K562 (cell line): Measurements from ENCODE around the gene SLC10A3. TPM values are rescaled to one million over a fixed set of nuclear protein-coding genes. Genes with fewer than 3 reads are reported as not detected.

Source experiments
- CXXC5 ChIP-seq: fragments of 250-450 bp; sonication (Bioruptor Pico); IDR thresholded peaks from 2 replicates; pipeline ENCODE4 v1.8.0; 2022; ENCODE audit warnings: inconsistent platforms, mild to moderate bottlenecking, moderate library complexity
- EGR1 ChIP-seq: fragments of 450-650 bp; conservative IDR thresholded peaks from 2 replicates; pipeline ENCODE4 v1.6.1; 2017; ENCODE audit warnings: mild to moderate bottlenecking
- FOXM1 ChIP-seq, 2 experiments: fragments of 450-650 bp in 1 of 2; sonication (generic) in 1 of 2; formaldehyde crosslinking in 1 of 2; IDR thresholded peaks; 2 replicates each; pipeline versions ENCODE4 v1.6.1 to v1.9.0; 2017 to 2022; ENCODE audit warnings: low read depth in 2 of 2, mild to moderate bottlenecking in 2 of 2, missing genetic modification reagents in 1 of 2, moderate library complexity in 1 of 2
- GATAD2A ChIP-seq: fragments of 450-650 bp; IDR thresholded peaks from 2 replicates; pipeline ENCODE4 v1.6.1; 2017
- HMGN3 ChIP-seq: IDR thresholded peaks from 2 replicates; pipeline ENCODE4 v1.6.1; 2011; ENCODE audit warnings: borderline replicate concordance, low read depth, mild to moderate bottlenecking, mixed read lengths, low read length; ENCODE audit not compliant: insufficient read length; ENCODE audit errors: extremely low read depth
- MCM5 ChIP-seq: fragments of 450-650 bp; IDR thresholded peaks from 2 replicates; pipeline ENCODE4 v1.6.1; 2016; ENCODE audit warnings: low read depth
- NR4A1 ChIP-seq, 2 experiments: fragments of 250-450 bp in 1 of 2; fragments of 450-650 bp in 1 of 2; sonication (Bioruptor Pico) in 1 of 2; IDR thresholded peaks; 2 replicates each; pipeline versions ENCODE4 v1.4.0 to v1.6.1; 2016 to 2020; ENCODE audit warnings: mild to moderate bottlenecking in 2 of 2, missing compliant biosample characterization in 1 of 2, missing genetic modification characterization in 1 of 2, moderate library complexity in 1 of 2
- PHF8 ChIP-seq: fragments of 200-600 bp; sonication (generic); IDR thresholded peaks from 2 replicates; pipeline ENCODE4 v1.6.1; 2012; ENCODE audit warnings: mixed run types, mild to moderate bottlenecking, inconsistent platforms, low read length, moderate library complexity, borderline replicate concordance
- PREB ChIP-seq: sonication (generic); formaldehyde crosslinking; IDR thresholded peaks from 2 replicates; pipeline ENCODE4 v1.8.1; 2023; ENCODE audit warnings: mild to moderate bottlenecking, missing genetic modification reagents
- SMAD4 ChIP-seq: fragments of 250-450 bp; sonication (Bioruptor Pico); conservative IDR thresholded peaks from 2 replicates; pipeline ENCODE4 v1.8.0; 2021; ENCODE audit warnings: inconsistent platforms, mild to moderate bottlenecking, moderate library complexity
- TGIF2 ChIP-seq: sonication (generic); formaldehyde crosslinking; IDR thresholded peaks from 2 replicates; pipeline ENCODE4 v1.8.1; 2022; ENCODE audit warnings: mild to moderate bottlenecking, missing genetic modification reagents, moderate library complexity
- ZBTB34 ChIP-seq: fragments of 250-450 bp; sonication (Bioruptor Pico); IDR thresholded peaks from 2 replicates; pipeline ENCODE4 v1.8.0; 2021; ENCODE audit warnings: mild to moderate bottlenecking, moderate library complexity
- ZNF324 ChIP-seq: fragments of 250-450 bp; sonication (Bioruptor Pico); IDR thresholded peaks from 2 replicates; pipeline ENCODE4 v1.4.0; 2020; ENCODE audit warnings: mild to moderate bottlenecking
- ZNF830 ChIP-seq: fragments of 250-450 bp; sonication (Bioruptor Pico); IDR thresholded peaks from 2 replicates; pipeline ENCODE4 v1.5.0; 2021; ENCODE audit warnings: mild to moderate bottlenecking
- ZSCAN29 ChIP-seq: fragments of 450-650 bp; IDR thresholded peaks from 2 replicates; pipeline ENCODE4 v1.6.1; 2017
- polyA plus RNA-seq, 8 experiments: library from polyadenylated mRNA; depleted of rRNA in 4 of 8; stranded (reverse) in 5 of 8; unstranded in 3 of 8; fragments of >200 nt; fragmentation: Nextera tagmentation in 2 of 8; fragmentation: Illumina TruSeq in 1 of 8; extraction: Ambion mirVana in 2 of 8; extraction: Trizol in 1 of 8; gene quantifications; 2 replicates each; pipeline versions ENCODE4 v1.2.1 to v1.2.3, GENCODE V29; 2011 to 2014; ENCODE audit warnings: inconsistent platforms in 1 of 8, missing spikeins in 1 of 8
- total RNA-seq, 7 experiments: library from RNA; depleted of rRNA in 6 of 7; stranded (reverse); fragments of >200 nt in 6 of 7; fragmentation: Illumina TruSeq in 2 of 7; extraction: Trizol in 2 of 7; gene quantifications; 2 replicates each; pipeline versions ENCODE4 v1.2.1 to v1.2.3, GENCODE V29; 2011 to 2021; ENCODE audit warnings: low replicate concordance in 1 of 7
- TF ChIP-seq, protein P1 (sequence below), 2 experiments: fragments of 450-650 bp; conservative IDR thresholded peaks; 2 replicates each; pipeline ENCODE4 v1.6.1; 2017; ENCODE audit warnings: mild to moderate bottlenecking in 2 of 2, moderate library complexity in 2 of 2
- TF ChIP-seq, protein P2 (sequence below): fragments of 250-450 bp; sonication (Bioruptor Pico); IDR thresholded peaks from 2 replicates; pipeline ENCODE4 v1.4.0; 2020; ENCODE audit warnings: mild to moderate bottlenecking, moderate library complexity, borderline replicate concordance

The SLC10A3 gene
- total and polyA plus RNA-seq, 9 of the 15 experiments (the other 6 are each of a cell fraction or from before 2014, with no cell fraction given) = 5.2 to 30.6 (median 16.7) TPM

DNA sequence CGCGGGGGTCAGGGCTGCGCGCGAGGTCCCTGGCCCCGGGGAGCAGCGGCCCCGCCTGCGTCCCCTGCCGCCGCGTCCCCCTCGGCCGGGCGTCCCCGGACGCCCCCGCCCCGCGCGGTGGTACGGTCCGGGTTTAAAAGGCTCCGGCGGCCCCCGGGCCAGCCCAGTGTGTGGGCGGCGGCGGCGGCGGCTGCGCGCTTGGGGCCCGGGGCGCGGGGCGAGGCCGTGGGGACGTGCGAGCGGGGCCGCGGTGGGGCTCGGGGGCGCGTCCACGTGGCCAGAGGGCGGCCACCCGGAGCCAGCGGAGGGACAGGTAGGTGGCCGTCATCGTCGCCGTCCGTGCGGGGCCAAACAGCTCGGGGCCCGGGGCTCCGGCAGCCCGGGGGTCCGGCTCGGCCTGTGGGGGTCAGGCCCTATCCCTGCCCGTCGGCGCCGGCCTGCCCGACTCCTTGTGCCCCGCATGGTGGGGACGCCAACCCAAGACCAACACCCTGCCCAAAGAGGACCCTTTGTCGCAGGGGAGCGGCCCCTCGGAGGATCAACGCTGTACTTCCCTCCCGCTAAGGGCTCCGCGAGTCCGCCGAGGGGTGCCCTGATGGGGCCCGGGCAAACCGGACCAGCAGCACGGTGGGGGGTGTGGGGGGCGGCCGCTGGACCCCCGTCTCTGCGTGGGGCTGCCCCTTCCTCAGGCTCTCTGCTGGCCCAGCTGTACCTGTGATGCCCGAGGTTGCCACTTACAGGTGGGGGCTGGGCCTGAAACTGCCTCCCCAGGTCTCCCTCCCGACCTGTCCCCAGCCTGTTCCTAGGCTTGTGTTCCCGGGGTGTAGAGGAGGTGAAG lies 32.1 kb downstream of the SLC10A3 start, which contains the start of gene PLXNA3 (continued):
- TF ChIP-seq, protein P1, sequence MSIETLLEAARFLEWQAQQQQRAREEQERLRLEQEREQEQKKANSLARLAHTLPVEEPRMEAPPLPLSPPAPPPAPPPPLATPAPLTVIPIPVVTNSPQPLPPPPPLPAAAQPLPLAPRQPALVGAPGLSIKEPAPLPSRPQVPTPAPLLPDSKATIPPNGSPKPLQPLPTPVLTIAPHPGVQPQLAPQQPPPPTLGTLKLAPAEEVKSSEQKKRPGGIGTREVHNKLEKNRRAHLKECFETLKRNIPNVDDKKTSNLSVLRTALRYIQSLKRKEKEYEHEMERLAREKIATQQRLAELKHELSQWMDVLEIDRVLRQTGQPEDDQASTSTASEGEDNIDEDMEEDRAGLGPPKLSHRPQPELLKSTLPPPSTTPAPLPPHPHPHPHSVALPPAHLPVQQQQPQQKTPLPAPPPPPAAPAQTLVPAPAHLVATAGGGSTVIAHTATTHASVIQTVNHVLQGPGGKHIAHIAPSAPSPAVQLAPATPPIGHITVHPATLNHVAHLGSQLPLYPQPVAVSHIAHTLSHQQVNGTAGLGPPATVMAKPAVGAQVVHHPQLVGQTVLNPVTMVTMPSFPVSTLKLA (conservative IDR thresholded peaks at IDR 0.05) = peak in 1 of 2 experiments; percentile 29; a peak in 1 of 4 replicates
- no peak for TF ChIP-seq PREB (CRISPR knock-in tag)
- TF ChIP-seq HMGN3 = peak; percentile 41
- no peak for TF ChIP-seq TGIF2 (CRISPR knock-in tag)
- TF ChIP-seq ZBTB34 (CRISPR knock-in tag) = no peak
- TF ChIP-seq, protein P2, sequence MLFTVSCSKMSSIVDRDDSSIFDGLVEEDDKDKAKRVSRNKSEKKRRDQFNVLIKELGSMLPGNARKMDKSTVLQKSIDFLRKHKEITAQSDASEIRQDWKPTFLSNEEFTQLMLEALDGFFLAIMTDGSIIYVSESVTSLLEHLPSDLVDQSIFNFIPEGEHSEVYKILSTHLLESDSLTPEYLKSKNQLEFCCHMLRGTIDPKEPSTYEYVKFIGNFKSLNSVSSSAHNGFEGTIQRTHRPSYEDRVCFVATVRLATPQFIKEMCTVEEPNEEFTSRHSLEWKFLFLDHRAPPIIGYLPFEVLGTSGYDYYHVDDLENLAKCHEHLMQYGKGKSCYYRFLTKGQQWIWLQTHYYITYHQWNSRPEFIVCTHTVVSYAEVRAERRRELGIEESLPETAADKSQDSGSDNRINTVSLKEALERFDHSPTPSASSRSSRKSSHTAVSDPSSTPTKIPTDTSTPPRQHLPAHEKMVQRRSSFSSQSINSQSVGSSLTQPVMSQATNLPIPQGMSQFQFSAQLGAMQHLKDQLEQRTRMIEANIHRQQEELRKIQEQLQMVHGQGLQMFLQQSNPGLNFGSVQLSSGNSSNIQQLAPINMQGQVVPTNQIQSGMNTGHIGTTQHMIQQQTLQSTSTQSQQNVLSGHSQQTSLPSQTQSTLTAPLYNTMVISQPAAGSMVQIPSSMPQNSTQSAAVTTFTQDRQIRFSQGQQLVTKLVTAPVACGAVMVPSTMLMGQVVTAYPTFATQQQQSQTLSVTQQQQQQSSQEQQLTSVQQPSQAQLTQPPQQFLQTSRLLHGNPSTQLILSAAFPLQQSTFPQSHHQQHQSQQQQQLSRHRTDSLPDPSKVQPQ (CRISPR knock-in tag) = no peak
- TF ChIP-seq GATAD2A = no peak
- 0 out of 2 replicates have a peak, but pooled peaks have one; percentile 3 for TF ChIP-seq EGR1
- no peak for TF ChIP-seq ZNF324 (CRISPR knock-in tag)
- TF ChIP-seq CXXC5 (CRISPR knock-in tag) = peak; percentile 77
- peak; percentile 69; the same call in 1 of the 2 replicates for TF ChIP-seq PHF8
- TF ChIP-seq FOXM1 (IDR thresholded peaks at IDR 0.05; ENCODE audit: low read depth) = no peak
- no peak for TF ChIP-seq FOXM1 (CRISPR knock-in tag; IDR thresholded peaks at IDR 0.05; ENCODE audit: low read depth)
- no peak for TF ChIP-seq MCM5
- no peak for TF ChIP-seq NR4A1 (CRISPR knock-in tag; IDR thresholded peaks at IDR 0.05)
- no peak for TF ChIP-seq NR4A1 (tag; IDR thresholded peaks at IDR 0.05)
- TF ChIP-seq ZNF830 = no peak
- TF ChIP-seq SMAD4 = peak; percentile 5
- no peak for TF ChIP-seq ZSCAN29
- TF ChIP-seq, all 486 proteins: peak for 34
